Stimulated activated CD8-positive, alpha-beta memory T cell treated with anti-CD3 and anti-CD28 coated beads, Interleukin-4, amount 100 ng/mL, for 4 hours (primary cell): ENCODE results near the gene TNIP2.

ENCODE experiments used
- DNase-seq, 2 donors: peaks; one replicate each; pipeline ENCODE4 v3.0.0-alpha.2; 2020; ENCODE audit warnings: low read depth in 2 of 2, low spot score in 1 of 2

The TNIP2 gene

GRCh38 chr4:2755821-2756690 lies at the start of gene TNIP2:
Gene TNIP2 (minus strand): TSS chr4:2756336. CDS start chr4:2756289, 47 bp downstream.
- DNase-seq, result peak; percentile 50 to 62

DNA sequence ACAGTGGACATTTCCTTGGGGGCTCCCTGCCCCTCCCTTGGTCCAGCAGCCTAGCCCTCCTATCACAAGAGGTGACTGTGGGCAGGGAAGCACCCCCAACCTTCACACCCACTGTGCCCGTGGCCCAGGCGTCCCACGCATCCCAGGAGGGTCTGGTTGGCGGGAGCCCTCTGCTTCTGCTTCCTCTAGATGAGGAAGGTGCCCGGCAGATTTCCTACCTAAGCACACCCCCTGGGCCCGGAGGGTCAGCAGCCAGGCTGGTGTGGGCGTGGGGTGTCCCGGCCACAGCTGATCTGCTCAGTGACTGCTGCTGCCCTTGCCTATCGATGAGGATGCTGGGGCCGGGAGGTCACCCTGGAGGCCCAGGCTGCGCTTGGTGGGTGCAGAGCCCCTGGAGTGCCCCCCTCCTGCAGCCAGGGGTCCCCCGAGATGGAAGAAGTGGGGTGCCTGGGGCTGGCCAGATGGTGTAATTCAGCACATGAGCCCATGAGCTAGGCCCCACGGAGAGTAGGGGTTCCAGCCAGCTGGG lies 48.9 kb upstream of the TNIP2 start:
- no peak for DNase-seq

- DNase-seq, result no peak
Measured at GRCh38 chr4:2804449-2804972, 48.4 kb upstream of the TNIP2 start.

GRCh38 chr4:2803624-2804448 lies 47.7 kb upstream of the TNIP2 start:
- no peak for DNase-seq

DNA sequence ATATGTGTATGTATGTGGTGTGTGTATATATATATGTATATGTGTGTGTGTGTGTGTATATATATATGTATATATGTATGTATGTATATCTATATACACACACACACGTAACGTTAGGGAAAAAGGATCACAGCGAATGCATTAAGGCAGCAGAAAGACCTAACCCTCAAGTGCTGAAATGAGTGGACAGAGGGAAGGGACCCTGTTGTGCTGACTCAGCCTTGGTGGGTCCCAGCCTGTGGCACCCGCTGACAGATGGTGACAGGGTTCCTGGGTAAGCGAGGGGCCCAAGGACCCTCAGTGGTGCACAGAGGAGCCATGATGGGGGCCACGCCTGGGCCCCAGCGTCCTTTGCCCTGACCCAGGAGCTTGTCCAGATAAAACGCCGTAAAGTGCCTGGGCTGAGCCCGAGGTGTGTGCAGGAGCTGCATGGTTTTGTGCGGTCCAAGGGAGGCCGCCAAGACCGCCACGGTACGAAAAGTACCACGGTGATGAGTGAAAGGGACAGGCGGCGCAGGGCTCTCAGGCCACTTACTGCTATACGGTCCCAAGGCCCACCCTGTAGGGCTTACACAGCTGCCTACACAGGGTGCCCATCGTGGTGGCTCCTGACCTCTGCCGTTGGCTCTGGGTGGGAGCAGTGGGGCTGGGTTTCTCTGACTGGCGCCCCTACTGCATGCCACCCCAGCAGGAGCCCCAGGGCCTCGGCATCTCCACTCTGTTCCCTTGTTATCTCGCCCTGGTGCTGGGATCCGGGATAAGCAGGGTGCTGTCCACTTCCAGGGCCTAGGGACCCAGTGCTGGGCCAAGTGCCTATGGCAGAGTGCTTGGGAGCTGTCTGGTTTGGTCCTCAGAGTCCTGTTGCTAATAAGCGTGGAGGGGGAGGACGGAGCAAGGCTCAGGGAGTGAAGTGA lies 46.7 kb upstream of the TNIP2 start:
- no peak for DNase-seq

GRCh38 chr4:2800691-2801596 lies 44.8 kb upstream of the TNIP2 start:
- DNase-seq, result no peak

DNA sequence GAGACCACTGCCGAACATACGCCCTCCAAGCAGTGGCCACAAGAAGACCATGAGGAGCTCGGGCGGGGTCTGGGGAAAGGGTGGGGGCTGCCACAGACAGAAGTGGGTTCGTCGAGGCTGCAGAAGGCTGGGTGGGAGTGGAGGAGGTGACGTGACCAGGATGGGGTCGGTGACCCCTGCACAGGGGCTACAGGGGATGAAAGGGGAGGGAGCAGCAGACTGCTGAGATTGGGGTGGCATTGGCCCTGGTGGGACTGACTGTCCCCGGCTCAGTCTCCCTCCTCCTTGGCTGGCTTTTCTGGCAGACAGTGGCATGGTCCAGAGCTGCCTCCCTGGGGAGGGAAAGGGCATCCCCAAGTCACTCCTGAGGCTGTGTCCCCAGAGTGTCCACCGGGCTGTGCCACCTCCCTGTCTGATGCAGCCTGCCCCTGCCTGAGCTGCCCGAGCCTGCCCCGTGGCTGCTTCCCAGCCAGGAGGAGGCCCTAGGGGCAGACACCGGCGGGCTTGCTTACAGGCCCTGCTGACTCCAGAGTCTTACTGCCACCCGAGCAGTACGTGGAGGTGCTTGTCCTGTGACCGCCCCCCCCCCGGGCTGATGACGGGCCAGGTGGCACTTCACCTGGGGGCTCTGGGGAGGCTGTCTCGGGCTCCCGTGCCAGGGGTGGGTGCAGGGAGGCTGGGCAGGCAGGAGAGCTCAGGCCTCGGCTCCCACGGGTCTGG lies 44.0 kb upstream of the TNIP2 start:
- no peak for DNase-seq

DNA sequence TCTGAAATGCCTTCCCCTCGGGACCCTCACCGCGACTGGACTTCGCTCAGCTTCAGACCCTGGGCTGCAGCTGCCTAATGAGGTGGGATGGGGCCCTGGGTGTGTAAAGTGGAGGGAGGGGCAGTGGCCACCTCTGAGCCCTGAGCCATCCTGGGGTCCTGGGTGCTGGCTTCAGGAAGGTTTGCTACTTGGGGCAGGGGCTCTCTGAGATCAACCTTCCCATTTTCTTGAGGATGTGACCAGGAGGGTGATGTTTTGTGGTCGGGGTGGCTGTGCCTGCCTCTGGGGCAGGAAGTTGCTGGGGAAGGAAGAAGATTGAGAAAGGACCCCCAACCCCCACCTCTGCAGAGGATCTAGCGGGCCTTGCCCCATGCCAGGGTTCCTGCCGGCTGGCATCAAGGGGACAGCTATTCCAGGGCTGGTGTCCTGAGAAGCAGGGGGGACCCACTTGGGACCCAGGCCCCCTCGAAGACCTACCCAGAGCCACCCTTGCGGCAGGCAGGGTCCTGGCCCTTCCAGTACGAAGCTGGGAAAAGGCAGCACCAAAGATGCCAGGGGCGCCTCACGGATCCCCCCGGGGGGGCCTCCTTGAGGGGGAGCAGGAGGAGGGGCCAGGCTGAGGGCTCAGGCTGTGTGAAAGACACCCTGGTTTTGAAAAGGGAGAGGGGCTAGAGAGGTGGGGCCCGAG lies 43.2 kb upstream of the TNIP2 start:
- DNase-seq, result no peak

DNA sequence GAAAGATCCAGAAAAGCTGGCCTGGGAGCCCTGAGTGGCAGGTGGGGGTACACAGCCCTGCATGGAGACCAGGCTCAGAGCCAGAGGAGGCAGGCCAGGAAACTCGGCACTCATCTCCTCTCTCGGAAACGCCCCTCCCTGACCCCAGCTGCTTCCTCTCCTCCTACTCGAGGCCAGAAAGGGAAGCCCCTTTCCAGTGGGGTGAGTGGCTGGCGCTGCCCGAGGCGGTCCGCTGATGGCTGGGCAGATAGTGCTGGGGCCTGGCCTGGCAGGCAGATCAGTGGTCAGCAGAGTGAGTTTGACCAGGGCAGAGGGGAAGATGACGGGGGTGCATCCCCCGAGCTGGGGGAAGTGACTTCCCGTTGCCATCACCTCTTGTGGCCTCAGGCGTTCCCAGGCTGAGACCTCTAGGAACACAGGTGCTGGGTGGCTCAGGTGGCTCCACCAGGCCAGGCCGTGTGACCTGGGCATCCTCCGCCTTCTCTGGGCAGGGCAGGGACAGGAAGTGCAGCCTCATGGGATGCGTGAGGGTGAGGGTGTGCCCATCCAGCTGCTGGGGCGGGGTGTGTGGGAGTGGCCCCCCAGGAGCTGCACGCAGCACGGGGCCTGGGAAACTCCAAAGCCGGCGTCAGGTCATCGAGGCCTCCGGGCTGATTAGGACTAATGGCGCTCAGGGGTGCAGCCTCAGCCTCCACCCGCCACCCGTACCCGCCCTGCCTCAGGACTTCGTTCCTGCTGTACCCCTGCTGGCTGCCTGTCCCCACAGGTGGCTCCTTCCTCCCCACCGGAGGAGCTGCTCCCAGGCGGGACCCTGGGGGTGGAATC lies 42.5 kb upstream of the TNIP2 start:
- DNase-seq, result no peak

GRCh38 chr4:2797545-2798305 lies 41.6 kb upstream of the TNIP2 start:
- no peak for DNase-seq

- DNase-seq, result no peak
Measured at GRCh38 chr4:2796849-2797544, 40.9 kb upstream of the TNIP2 start.

- DNase-seq, result no peak
Measured at GRCh38 chr4:2795893-2796848, 40.0 kb upstream of the TNIP2 start.

DNA sequence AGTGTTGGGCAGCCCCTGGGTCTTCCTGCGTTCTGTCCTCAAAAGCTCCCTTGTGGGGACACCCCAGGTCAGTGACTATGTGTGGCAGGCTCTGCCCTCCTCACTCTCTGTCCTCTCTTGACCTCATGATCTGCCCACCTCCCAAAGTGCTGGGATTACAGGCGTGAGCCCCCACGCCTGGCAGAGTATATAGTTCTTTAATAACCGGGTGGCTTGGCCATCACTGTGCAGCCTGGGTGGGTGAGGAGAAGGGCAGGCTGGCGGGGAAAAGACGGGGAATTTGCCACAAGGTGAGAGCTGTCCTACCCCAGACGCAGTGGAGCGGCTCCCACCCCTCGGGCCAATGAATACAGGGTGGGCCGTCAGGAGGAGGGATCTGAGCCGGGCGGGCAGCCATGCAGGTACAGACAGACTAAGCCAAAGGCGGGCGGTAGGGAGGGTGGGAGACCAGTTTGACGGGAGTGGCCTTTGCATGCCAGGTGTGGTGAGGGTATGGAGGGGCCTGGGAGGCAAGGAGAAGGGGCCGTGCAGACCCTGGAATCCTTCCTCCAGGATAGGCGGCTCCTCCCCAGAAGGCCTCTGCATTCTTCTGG lies 39.3 kb upstream of the TNIP2 start:
- DNase-seq, result no peak

- no peak for DNase-seq
Measured at GRCh38 chr4:2794486-2795299, 38.6 kb upstream of the TNIP2 start.
